ENCODE data around the gene CHTF8.
A peak's percentile ranks its signal among the peaks of the same experiment; 100 is the strongest.
"Not testable (repeated sequence)": the region's sequence is repeated elsewhere in the genome, so short reads cannot be mapped to it uniquely, and the experiment has no call there.

The CHTF8 gene

GRCh38 chr16:69138608-69139007 lies 6.2 kb upstream of the CHTF8 start:
- no peak for DNase-seq (ENCODE audit: low read depth, low spot score)

DNA sequence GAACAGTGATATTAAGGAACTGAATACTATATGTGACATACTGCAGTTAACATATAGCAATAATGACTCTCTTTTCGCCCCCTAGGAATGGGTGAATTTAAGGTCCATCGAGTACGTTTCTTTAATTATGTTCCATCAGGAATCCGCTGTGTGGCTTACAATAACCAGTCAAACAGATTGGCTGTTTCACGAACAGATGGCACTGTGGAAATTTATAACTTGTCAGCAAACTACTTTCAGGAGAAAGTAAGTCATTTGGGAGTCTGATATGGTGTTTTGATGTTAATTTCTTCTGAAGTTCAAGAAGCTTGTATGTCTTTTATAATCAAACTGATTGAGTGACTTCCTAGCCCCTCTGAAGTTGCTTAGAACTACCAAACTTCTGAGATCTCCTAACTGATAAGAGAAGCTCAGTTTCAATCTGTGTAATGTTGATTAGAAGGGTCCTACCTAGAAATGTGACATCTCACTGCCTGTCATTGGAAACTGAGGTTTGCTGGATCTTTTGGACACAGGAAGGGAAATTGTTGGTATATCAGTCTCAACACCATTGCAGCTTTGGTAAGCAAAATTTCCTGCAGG lies 1.1 kb upstream of the CHTF8 start:
- DNase-seq (ENCODE audit: low read depth, low spot score): no peak

- peak; percentile 76 for DNase-seq (ENCODE audit: low read depth, low spot score)
Measured at GRCh38 chr16:69131839-69132423, 457 bp downstream of the CHTF8 start.

- DNase-seq (ENCODE audit: low read depth, low spot score): no peak
Measured at GRCh38 chr16:69131167-69131838, 1.1 kb downstream of the CHTF8 start.

- no peak for DNase-seq (ENCODE audit: low read depth, low spot score)
Measured at GRCh38 chr16:69130461-69130860, 1.9 kb downstream of the CHTF8 start.

- no peak for DNase-seq (ENCODE audit: low read depth, low spot score)
Measured at GRCh38 chr16:69127966-69128510, 4.3 kb downstream of the CHTF8 start.

GRCh38 chr16:69126801-69127200 lies 5.6 kb downstream of the CHTF8 start:
- not testable (repeated sequence) for DNase-seq (ENCODE audit: low read depth, low spot score)

DNA sequence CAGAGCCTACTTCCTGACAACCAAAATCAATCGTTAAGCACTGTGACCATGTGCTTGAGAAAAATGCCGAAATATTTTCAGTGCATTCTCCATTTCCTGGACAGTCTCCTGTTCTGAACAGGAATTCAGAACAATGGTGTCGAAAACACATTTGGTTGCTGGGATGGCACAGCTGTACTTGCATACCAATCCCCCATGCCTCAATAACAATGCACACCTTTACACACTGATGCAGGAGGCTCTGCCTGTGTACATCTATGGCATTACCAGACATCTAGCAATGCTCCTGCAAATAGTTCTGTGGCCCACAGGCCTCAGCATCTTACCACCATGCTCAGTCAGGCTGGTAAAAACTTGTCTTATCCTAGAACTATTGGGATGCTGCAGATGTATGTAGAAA lies 6.2 kb downstream of the CHTF8 start:
- DNase-seq (ENCODE audit: low read depth, low spot score): no peak

- DNase-seq (ENCODE audit: low read depth, low spot score): not testable (repeated sequence)
Measured at GRCh38 chr16:69124961-69125360, 7.4 kb downstream of the CHTF8 start.

GRCh38 chr16:69124406-69124805 lies 8.0 kb downstream of the CHTF8 start:
- DNase-seq (ENCODE audit: low read depth, low spot score): not testable (repeated sequence)

DNA sequence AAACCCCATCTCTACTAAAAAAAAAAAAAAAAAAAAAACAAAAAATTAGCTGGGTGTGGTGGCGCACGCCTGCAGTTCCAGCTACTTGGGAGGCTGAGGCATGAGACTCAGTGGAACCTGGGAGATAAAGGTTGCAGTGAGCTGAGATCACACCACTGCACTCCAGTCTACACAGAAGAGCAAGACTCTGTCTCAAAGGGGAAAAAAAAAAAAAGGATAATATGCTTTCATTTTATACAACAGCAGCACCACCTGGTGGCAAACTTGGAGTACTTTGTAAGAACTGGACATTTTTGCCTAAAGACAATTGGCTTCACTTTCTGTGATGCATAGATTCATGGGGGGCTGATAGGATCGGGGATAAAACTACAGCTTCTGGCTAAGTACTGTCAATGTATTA lies 8.5 kb downstream of the CHTF8 start:
- DNase-seq (ENCODE audit: low read depth, low spot score): peak; percentile 34

DNA sequence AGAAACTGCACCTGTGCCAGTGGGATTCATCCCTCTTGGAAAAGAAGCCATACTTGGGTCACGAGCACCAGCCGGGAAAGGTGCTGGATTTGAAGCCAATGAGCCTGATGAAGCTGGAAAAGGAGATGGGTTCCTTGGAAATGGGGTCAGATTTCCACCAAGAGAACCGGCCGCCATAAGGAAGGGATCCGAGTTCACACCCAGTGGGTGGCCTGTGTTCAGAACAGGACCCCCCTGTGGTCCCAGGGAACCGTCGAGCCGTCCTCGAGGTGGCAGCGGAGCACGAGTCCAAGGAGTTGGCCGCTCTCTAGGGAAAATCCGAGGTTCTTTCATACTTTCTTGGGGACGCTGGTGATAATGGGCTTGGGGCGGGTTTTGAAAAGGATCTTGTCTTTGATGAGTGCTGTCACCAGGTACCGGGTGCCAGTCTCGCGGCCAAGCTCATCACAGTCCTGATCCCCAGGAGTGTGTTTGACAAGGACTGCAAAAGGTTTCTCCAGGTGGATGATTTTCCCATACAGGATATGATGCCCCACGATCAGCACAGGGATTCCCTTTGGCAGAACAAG lies 12.2 kb downstream of the CHTF8 start:
- DNase-seq (ENCODE audit: low read depth, low spot score): no peak

DNA sequence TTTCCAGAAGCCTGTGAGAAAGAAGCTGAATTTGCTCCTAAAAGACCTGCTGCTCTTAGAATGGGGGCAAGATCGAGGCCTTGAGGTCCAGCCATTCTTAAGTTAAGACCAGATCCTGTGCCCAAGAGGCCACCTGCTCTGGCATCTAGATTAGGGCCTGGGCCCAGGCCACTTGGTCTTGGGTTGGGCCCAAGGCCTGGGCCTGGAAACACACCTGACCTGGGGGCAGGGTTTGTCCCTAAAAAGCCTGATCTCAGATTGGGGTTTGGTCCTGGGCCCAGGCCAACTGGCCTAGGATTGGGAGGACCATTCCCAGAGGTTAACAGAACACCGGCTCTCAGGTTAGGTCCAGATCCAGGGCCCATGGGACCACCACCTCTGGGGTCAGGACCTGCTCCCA lies 12.9 kb downstream of the CHTF8 start:
- no peak for DNase-seq (ENCODE audit: low read depth, low spot score)

GRCh38 chr16:69118994-69119393 lies 13.4 kb downstream of the CHTF8 start:
- DNase-seq (ENCODE audit: low read depth, low spot score): no peak

- DNase-seq (ENCODE audit: low read depth, low spot score): no peak
Measured at GRCh38 chr16:69118468-69118867, 13.9 kb downstream of the CHTF8 start.

DNA sequence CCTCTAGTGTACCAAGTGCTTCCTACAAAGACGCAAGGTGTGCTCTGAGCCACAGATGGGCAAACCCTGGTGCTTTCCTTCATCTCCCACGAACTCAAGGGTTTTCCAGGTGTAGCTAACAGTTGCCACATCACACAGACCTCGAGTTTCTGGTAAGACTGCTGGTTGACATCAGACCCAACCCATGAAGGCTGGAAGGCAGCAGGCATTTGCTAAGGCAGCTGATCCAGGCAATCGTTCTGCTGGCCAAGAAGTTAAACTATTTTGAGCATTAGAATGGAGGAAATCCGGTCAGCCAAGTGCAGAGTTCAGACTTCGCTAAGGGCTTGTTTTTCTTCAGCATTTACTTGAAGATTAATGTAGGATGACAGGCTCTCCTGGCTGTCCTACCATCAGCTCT lies 15.5 kb downstream of the CHTF8 start:
- no peak for DNase-seq (ENCODE audit: low read depth, low spot score)

GRCh38 chr16:69116256-69116875 lies 16.0 kb downstream of the CHTF8 start:
- DNase-seq (ENCODE audit: low read depth, low spot score): no peak

- no peak for DNase-seq (ENCODE audit: low read depth, low spot score)
Measured at GRCh38 chr16:69115837-69116236, 16.6 kb downstream of the CHTF8 start.

DNA sequence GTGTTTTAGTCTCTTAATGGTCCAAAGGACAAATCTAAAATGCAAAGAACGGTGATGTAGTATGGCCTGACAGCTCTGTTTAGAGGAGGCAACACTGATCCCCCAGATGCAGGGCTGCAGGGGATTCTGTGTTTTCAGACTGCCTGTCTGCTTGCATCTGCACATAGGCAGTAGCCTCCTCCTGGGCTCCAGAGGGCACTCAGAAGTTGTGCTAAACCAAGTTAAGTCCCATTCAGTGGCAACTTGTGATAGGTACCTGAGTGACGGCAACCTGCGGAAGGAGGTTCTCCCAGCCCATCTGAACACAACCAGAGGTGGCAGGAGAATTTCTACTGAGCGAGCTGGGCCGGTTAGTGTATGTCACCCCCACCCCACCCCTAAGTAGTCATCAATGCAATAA lies 17.0 kb downstream of the CHTF8 start:
- DNase-seq (ENCODE audit: low read depth, low spot score): no peak

- no peak for DNase-seq (ENCODE audit: low read depth, low spot score)
Measured at GRCh38 chr16:69114976-69115355, 17.4 kb downstream of the CHTF8 start.

- no peak for DNase-seq (ENCODE audit: low read depth, low spot score)
Measured at GRCh38 chr16:69114346-69114975, 17.9 kb downstream of the CHTF8 start.

DNA sequence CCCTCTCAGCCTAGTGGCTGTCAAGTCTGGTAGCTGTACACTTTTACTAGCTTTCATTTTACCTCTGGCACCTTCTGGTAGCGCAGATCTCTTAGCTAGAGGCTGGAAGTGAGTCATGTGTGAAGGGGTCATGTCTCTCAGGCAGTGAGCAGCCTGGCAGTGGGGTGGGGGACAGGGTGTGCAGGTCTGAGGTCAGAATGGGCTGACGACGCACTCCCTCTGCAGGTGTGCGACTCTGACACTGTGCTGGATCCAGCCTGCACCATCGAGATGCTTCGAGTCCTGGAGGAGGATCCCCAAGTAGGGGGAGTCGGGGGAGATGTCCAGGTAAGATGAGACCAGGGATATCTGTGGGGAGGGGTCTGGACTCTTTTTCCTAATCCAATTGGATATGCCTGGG lies 19.2 kb downstream of the CHTF8 start:
- no peak for DNase-seq (ENCODE audit: low read depth, low spot score)

Data from ELF-1 (cell line).